SK-N-SH (cell line): ENCODE results near the gene TBCCD1. TPM values are rescaled to one million over a fixed set of nuclear protein-coding genes. Genes with fewer than 3 reads are reported as not detected.

ENCODE experiments used
- CTCF ChIA-PET: fragments of 300-600, 350-600 bp; formaldehyde crosslinking; extraction: SDS; loops from one replicate; lab custom pipeline; 2021; lab: Yijun Ruan, JAX
- POLR2A ChIA-PET: fragments of 350-600 bp; sonication (Branson Sonifier 250); formaldehyde crosslinking; extraction: SDS; loops from one replicate; lab custom pipeline; 2020; ENCODE audit warnings: antibody characterized with exemption, inconsistent platforms; lab: Yijun Ruan, JAX
- DNase-seq: peaks from one replicate; pipeline ENCODE4 v3.0.0; 2012
- H2AFZ ChIP-seq: fragments of 200-600 bp; sonication (generic); 2 replicates; pipeline ENCODE4 v1.8.1; 2016; ENCODE audit warnings: antibody characterized with exemption, mild to moderate bottlenecking, low read depth
- H3F3A ChIP-seq: fragments of 200-600 bp; sonication (generic); replicated peaks from 2 replicates; pipeline ENCODE3; 2016; ENCODE audit warnings: antibody characterized with exemption, mild to moderate bottlenecking; ENCODE audit not compliant: insufficient read depth
- H3K27ac ChIP-seq, 2 experiments: fragments of 200-500 bp in 1 of 2; fragments of 200-600 bp in 1 of 2; sonication (Bioruptor generic) in 1 of 2; sonication (generic), shearing (Covaris generic) in 1 of 2; 2 replicates each; pipeline versions ENCODE4 v1.5.1 to v1.6.1; 2014 to 2016; ENCODE audit warnings: low read depth in 2 of 2, inconsistent platforms in 1 of 2, low read length in 1 of 2, mild to moderate bottlenecking in 1 of 2, mixed read lengths in 1 of 2
- H3K27me3 ChIP-seq: fragments of 200-600 bp; sonication (generic), shearing (Covaris generic); 2 replicates; pipeline ENCODE4 v1.6.1; 2016; ENCODE audit warnings: mixed run types; ENCODE audit not compliant: insufficient read depth
- H3K36me3 ChIP-seq, 2 experiments: fragments of 200-500 bp in 1 of 2; fragments of 200-600 bp in 1 of 2; sonication (Bioruptor generic) in 1 of 2; sonication (generic) in 1 of 2; replicated peaks in 1 of 2; 2 replicates each; pipeline versions ENCODE3 to v1.5.1; 2014 to 2016; ENCODE audit warnings: low read length in 1 of 2, mild to moderate bottlenecking in 1 of 2; ENCODE audit not compliant: insufficient read depth in 2 of 2, control insufficient read depth in 1 of 2
- H3K4me1 ChIP-seq, 2 experiments: fragments of 200-500 bp in 1 of 2; fragments of 200-600 bp in 1 of 2; sonication (Bioruptor generic) in 1 of 2; sonication (generic), shearing (Covaris generic) in 1 of 2; 2 replicates each; pipeline versions ENCODE4 v1.5.1 to v1.6.1; 2014 to 2016; ENCODE audit warnings: low read depth in 1 of 2, low read length in 1 of 2, mixed run types in 1 of 2; ENCODE audit not compliant: insufficient read depth in 2 of 2, control insufficient read depth in 1 of 2
- H3K4me2 ChIP-seq: fragments of 200-600 bp; sonication (generic), shearing (Covaris generic); 2 replicates; pipeline ENCODE4 v1.6.1; 2017; ENCODE audit warnings: mixed run types
- H3K4me3 ChIP-seq, 2 experiments: fragments of 200-500 bp in 1 of 2; fragments of 200-600 bp in 1 of 2; sonication (Bioruptor generic) in 1 of 2; sonication (generic), shearing (Covaris generic) in 1 of 2; 2 replicates each; pipeline versions ENCODE4 v1.5.1 to v1.8.1; 2014 to 2016; ENCODE audit warnings: low read depth in 2 of 2, inconsistent platforms in 1 of 2, low read length in 1 of 2, mild to moderate bottlenecking in 1 of 2, mixed read lengths in 1 of 2, moderate library complexity in 1 of 2
- H3K79me2 ChIP-seq: fragments of 200-600 bp; sonication (generic); 2 replicates; pipeline ENCODE4 v1.8.1; 2017; ENCODE audit warnings: mild to moderate bottlenecking; ENCODE audit not compliant: insufficient read depth
- H3K9ac ChIP-seq: fragments of 200-600 bp; sonication (generic); 2 replicates; pipeline ENCODE4 v1.6.1; 2017; ENCODE audit warnings: mixed run types
- H3K9me2 ChIP-seq: fragments of 200-600 bp; sonication (generic); 2 replicates; pipeline ENCODE4 v1.6.1; 2017; ENCODE audit warnings: mixed run types
- H3K9me3 ChIP-seq: fragments of 200-600 bp; sonication (generic); 2 replicates; pipeline ENCODE4 v1.6.1; 2017; ENCODE audit warnings: mixed run types, mild to moderate bottlenecking, moderate library complexity
- H4K20me1 ChIP-seq: fragments of 200-600 bp; sonication (generic); 2 replicates; pipeline ENCODE4 v1.6.1; 2017; ENCODE audit warnings: mild to moderate bottlenecking, mixed run types; ENCODE audit not compliant: insufficient read depth
- CHD2 ChIP-seq: fragments of 150-350 bp; IDR thresholded peaks from 2 replicates; pipeline ENCODE4 v1.6.1; 2018; ENCODE audit warnings: low read length; ENCODE audit not compliant: partially characterized antibody
- ELF1 ChIP-seq: IDR thresholded peaks from 2 replicates; pipeline ENCODE4 v1.4.0; 2012
- EP300 ChIP-seq, 2 experiments: IDR thresholded peaks; 2 replicates each; pipeline versions ENCODE4 v1.4.0 to v1.6.1; 2012; ENCODE audit warnings: borderline replicate concordance in 1 of 2, low read depth in 1 of 2, low read length in 1 of 2
- EZH2phosphoT487 ChIP-seq: fragments of 200-600 bp; sonication (generic); IDR thresholded peaks from 2 replicates; pipeline ENCODE4 v1.6.1; 2017; ENCODE audit warnings: low read depth, mixed run types, mild to moderate bottlenecking, antibody characterized with exemption, moderate library complexity, borderline replicate concordance
- FOSL2 ChIP-seq: IDR thresholded peaks from 2 replicates; pipeline ENCODE4 v1.4.0; 2012; ENCODE audit warnings: low read depth, mild to moderate bottlenecking, moderate library complexity, borderline replicate concordance
- FOXJ3 ChIP-seq: sonication (generic); formaldehyde crosslinking; IDR thresholded peaks from 2 replicates; pipeline ENCODE4 v1.5.1; 2020; ENCODE audit warnings: mild to moderate bottlenecking, missing genetic modification reagents
- GABPA ChIP-seq: IDR thresholded peaks from 2 replicates; pipeline ENCODE4 v1.4.0; 2012; ENCODE audit warnings: low read depth, mild to moderate bottlenecking
- GATA2 ChIP-seq: sonication (generic); formaldehyde crosslinking; IDR thresholded peaks from 2 replicates; pipeline ENCODE4 v1.5.0; 2020; ENCODE audit warnings: mild to moderate bottlenecking, missing genetic modification reagents
- MAX ChIP-seq: IDR thresholded peaks from 2 replicates; pipeline ENCODE4 v1.4.0; 2012; ENCODE audit warnings: low read depth
- MXI1 ChIP-seq: IDR thresholded peaks from 2 replicates; pipeline ENCODE4 v1.6.1; 2012; ENCODE audit warnings: mild to moderate bottlenecking, low read depth, low read length, improper control_type of control experiment
- NFIC ChIP-seq: IDR thresholded peaks from 2 replicates; pipeline ENCODE4 v1.4.0; 2012; ENCODE audit warnings: borderline replicate concordance
- RCOR1 ChIP-seq: fragments of 150-350 bp; IDR thresholded peaks from 2 replicates; pipeline ENCODE4 v1.6.1; 2017; ENCODE audit warnings: antibody characterized with exemption, low read length
- REST ChIP-seq: IDR thresholded peaks from 2 replicates; pipeline ENCODE4 v1.6.1; 2012; ENCODE audit warnings: mild to moderate bottlenecking, low read depth, low read length, moderate library complexity
- RFX5 ChIP-seq: IDR thresholded peaks from 2 replicates; pipeline ENCODE4 v1.6.1; 2012; ENCODE audit warnings: mild to moderate bottlenecking, improper control_type of control experiment, low read length
- RXRA ChIP-seq: IDR thresholded peaks from 2 replicates; pipeline ENCODE4 v1.4.0; 2012; ENCODE audit warnings: low read depth, mild to moderate bottlenecking, borderline replicate concordance
- SIN3A ChIP-seq: IDR thresholded peaks from 2 replicates; pipeline ENCODE4 v1.6.1; 2012; ENCODE audit warnings: low read depth, mild to moderate bottlenecking, low read length, moderate library complexity, borderline replicate concordance
- TEAD4 ChIP-seq: IDR thresholded peaks from 2 replicates; pipeline ENCODE4 v1.4.0; 2012; ENCODE audit warnings: mild to moderate bottlenecking, borderline replicate concordance; ENCODE audit not compliant: insufficient read depth
- WGBS: methylation state at CpG from one replicate; pipeline ENCODE4 v1.1.6; 2017; ENCODE audit warnings: low lambda C conversion rate; 5-methylcytosine and 5-hydroxymethylcytosine counted together
- polyA plus RNA-seq, 3 experiments: library from polyadenylated mRNA; depleted of rRNA; stranded (reverse); fragments of >200 nt; gene quantifications; 2 replicates each; pipeline ENCODE4 v1.2.3, GENCODE V29; 2012
- TF ChIP-seq, protein P1 (sequence below): IDR thresholded peaks from 2 replicates; pipeline ENCODE4 v1.4.0; 2012; ENCODE audit warnings: low read depth, borderline replicate concordance
- TF ChIP-seq, protein P2 (sequence below): fragments of 200-600 bp; sonication (generic); IDR thresholded peaks from 2 replicates; pipeline ENCODE4 v1.6.1; 2017; ENCODE audit warnings: antibody characterized with exemption, mild to moderate bottlenecking, moderate library complexity
- TF ChIP-seq, protein P3 (sequence below): IDR thresholded peaks from 2 replicates; pipeline ENCODE4; 2012

TBCCD1 gene
- polyA plus RNA-seq, 1 of the 3 experiments (the other 2 are of a cell fraction): 6.5 TPM

- TF ChIP-seq FOSL2 (no peak), SIN3A (no peak), RXRA (no peak), REST (no peak), TEAD4 (no peak), EP300 (IDR thresholded peaks at IDR 0.05; ENCODE audit: borderline replicate concordance in 1 of 2, low read depth in 1 of 2, low read length in 1 of 2) (no peak)
- TF ChIP-seq, all 33 proteins: peak for 0
Observed at GRCh38 chr3:186608624-186609215, 41.6 kb upstream of the TBCCD1 start (continued).

DNA sequence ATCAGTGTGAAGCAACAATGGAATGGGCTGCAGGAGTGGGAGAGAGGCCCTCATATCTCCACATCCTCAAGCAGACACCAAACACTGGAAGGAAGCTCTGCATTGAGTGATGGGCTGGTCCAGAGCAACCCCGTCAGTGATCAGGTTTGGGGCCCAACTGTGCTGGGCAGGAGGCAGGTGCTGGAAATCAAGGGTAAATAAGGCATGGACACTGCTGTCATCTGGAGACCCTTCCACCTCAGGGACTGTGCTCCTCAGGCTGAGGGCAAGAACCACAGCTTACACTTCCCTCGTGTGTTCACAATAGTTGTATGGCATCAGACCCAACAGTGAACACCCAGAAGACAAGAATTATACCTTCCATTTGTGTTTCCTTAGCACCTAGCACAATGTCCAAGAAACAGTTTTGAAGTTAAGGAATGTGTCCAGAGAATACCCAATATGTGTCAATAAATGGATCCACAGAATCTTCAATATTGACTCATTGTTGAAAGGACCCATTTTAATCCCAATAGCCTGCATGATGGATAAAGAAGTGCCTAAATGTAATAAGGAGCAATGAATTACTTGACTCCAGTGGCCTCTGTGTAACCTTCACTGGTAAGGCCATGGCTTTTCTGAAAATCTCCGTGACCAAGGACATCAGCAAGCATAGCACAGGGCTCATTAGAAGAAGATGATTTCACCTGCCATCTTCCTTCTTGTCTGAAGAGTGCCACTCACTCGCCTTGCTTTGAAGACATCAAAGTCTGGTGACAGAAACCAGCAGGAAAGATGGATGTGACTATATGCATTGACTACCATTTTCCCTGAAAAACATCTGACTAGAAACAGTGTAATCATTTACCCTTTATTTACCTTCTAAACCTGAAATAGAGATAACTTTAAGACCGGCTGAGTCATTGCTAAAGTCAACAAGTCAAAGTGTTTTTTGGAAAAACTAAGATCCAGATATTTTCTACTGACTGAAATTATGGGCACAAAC lies 38.7 kb upstream of the TBCCD1 start:
- no peaks in the 10 kb centered on the region for H3K79me2 ChIP-seq
- TF ChIP-seq, protein P1, sequence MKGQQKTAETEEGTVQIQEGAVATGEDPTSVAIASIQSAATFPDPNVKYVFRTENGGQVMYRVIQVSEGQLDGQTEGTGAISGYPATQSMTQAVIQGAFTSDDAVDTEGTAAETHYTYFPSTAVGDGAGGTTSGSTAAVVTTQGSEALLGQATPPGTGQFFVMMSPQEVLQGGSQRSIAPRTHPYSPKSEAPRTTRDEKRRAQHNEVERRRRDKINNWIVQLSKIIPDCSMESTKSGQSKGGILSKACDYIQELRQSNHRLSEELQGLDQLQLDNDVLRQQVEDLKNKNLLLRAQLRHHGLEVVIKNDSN: no peak
- TF ChIP-seq MXI1 (no peak), GATA2 (no peak), CHD2 (no peak), RFX5 (no peak), RCOR1 (no peak), GABPA (no peak), FOXJ3 (CRISPR knock-in tag) (no peak), NFIC (no peak), EZH2phosphoT487 (no peak), FOSL2 (no peak), ELF1 (no peak), MAX (no peak), SIN3A (no peak)
- TF ChIP-seq, protein P2, sequence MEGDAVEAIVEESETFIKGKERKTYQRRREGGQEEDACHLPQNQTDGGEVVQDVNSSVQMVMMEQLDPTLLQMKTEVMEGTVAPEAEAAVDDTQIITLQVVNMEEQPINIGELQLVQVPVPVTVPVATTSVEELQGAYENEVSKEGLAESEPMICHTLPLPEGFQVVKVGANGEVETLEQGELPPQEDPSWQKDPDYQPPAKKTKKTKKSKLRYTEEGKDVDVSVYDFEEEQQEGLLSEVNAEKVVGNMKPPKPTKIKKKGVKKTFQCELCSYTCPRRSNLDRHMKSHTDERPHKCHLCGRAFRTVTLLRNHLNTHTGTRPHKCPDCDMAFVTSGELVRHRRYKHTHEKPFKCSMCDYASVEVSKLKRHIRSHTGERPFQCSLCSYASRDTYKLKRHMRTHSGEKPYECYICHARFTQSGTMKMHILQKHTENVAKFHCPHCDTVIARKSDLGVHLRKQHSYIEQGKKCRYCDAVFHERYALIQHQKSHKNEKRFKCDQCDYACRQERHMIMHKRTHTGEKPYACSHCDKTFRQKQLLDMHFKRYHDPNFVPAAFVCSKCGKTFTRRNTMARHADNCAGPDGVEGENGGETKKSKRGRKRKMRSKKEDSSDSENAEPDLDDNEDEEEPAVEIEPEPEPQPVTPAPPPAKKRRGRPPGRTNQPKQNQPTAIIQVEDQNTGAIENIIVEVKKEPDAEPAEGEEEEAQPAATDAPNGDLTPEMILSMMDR: no peak
- TF ChIP-seq, protein P3, sequence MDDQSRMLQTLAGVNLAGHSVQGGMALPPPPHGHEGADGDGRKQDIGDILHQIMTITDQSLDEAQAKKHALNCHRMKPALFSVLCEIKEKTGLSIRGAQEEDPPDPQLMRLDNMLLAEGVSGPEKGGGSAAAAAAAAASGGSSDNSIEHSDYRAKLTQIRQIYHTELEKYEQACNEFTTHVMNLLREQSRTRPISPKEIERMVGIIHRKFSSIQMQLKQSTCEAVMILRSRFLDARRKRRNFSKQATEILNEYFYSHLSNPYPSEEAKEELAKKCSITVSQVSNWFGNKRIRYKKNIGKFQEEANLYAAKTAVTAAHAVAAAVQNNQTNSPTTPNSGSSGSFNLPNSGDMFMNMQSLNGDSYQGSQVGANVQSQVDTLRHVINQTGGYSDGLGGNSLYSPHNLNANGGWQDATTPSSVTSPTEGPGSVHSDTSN: no peak
- no peaks in the 10 kb centered on the region for H3K36me3 ChIP-seq
- H3K27me3 ChIP-seq: no peaks in the 10 kb centered on the region; the same call in 1 of the 2 replicates
- 33% methylated on average over 5 of the region's 5 CpGs for WGBS
- no peak for DNase-seq
- H4K20me1 ChIP-seq: no peaks in the 10 kb centered on the region
- CTCF ChIA-PET: interaction anchor here (0.6 to 17.4 kb wide), 2 partner anchors 9 to 346 kb away, joined by 3 to 167 read pairs; partner anchors contain the start of gene AHSG
- H3K9ac ChIP-seq: no peak overlapping the region
- POLR2A ChIA-PET: no interaction called here
- H3F3A ChIP-seq: no peaks in the 10 kb centered on the region
- H3K4me3 ChIP-seq: no peak overlapping the region
- H3K9me2 ChIP-seq: no peaks in the 10 kb centered on the region
- no peaks in the 10 kb centered on the region for H3K4me1 ChIP-seq
- no peak overlapping the region for H2AFZ ChIP-seq
- H3K27ac ChIP-seq: no peak overlapping the region
- no peaks in the 10 kb centered on the region for H3K9me3 ChIP-seq
- H3K4me2 ChIP-seq: no peak overlapping the region
